T-helper 9 cell (primary cell): ENCODE data around the gene SLC7A14.

Experiments used
- DNase-seq: peaks from one replicate; pipeline ENCODE4 v3.0.0-alpha.2; 2020

Gene SLC7A14

GRCh38 chr3:170496026-170496867, 89.6 kb downstream of the SLC7A14 start:
- no peak for DNase-seq

GRCh38 chr3:170494766-170495165, 91.1 kb downstream of the SLC7A14 start:
- DNase-seq, result no peak

GRCh38 chr3:170493712-170494182, 92.1 kb downstream of the SLC7A14 start:
- no peak for DNase-seq

- no peak for DNase-seq
Measured at GRCh38 chr3:170491901-170492300, 94.0 kb downstream of the SLC7A14 start.

GRCh38 chr3:170490828-170491560, 94.9 kb downstream of the SLC7A14 start:
- no peak for DNase-seq

- DNase-seq, result no peak
Measured at GRCh38 chr3:170488802-170489201, 97.1 kb downstream of the SLC7A14 start.

- no peak for DNase-seq
Measured at GRCh38 chr3:170487031-170487430, 98.8 kb downstream of the SLC7A14 start.

GRCh38 chr3:170486398-170486797, 99.5 kb downstream of the SLC7A14 start:
- no peak for DNase-seq

- no peak for DNase-seq
Measured at GRCh38 chr3:170485696-170486095, 100.2 kb downstream of the SLC7A14 start.

- DNase-seq, result no peak
Measured at GRCh38 chr3:170485294-170485693, 100.6 kb downstream of the SLC7A14 start.

- no peak for DNase-seq
Measured at GRCh38 chr3:170484869-170485268, 101.0 kb downstream of the SLC7A14 start.

- DNase-seq, result no peak
Measured at GRCh38 chr3:170483485-170484262, 102.2 kb downstream of the SLC7A14 start.

GRCh38 chr3:170482199-170482598, 103.7 kb downstream of the SLC7A14 start:
- DNase-seq, result no peak

- no peak for DNase-seq
Measured at GRCh38 chr3:170480111-170480510, 105.8 kb downstream of the SLC7A14 start.

GRCh38 chr3:170477395-170477794, 108.5 kb downstream of the SLC7A14 start:
- DNase-seq, result no peak

GRCh38 chr3:170476291-170476690, 109.6 kb downstream of the SLC7A14 start:
- no peak for DNase-seq

- DNase-seq, result no peak
Measured at GRCh38 chr3:170475092-170475685, 110.7 kb downstream of the SLC7A14 start.

GRCh38 chr3:170473358-170473757, 112.5 kb downstream of the SLC7A14 start:
- DNase-seq, result no peak

GRCh38 chr3:170471149-170471548, 114.7 kb downstream of the SLC7A14 start:
- DNase-seq, result no peak

- DNase-seq, result no peak
Measured at GRCh38 chr3:170470063-170471016, 115.5 kb downstream of the SLC7A14 start.
